ENCODE measurements around the gene ANP32E. TPM values are rescaled to one million over a fixed set of nuclear protein-coding genes. Genes with fewer than 3 reads are reported as not detected.

Gene ANP32E
- total and polyA plus RNA-seq, 9 of the 15 experiments (the other 6 are each of a cell fraction or from before 2014, with no cell fraction given): 60.4 to 197 (median 104) TPM

- peak; percentile 46; the same call in 1 of the 2 replicates for TF ChIP-seq TOE1 (IDR thresholded peaks at IDR 0.05; ENCODE audit: borderline replicate concordance)
- TF ChIP-seq TOE1 (CRISPR knock-in tag; IDR thresholded peaks at IDR 0.05; ENCODE audit: borderline replicate concordance, low read depth): no peak
- peak; percentile 56; the same call in 1 of the 2 replicates for TF ChIP-seq SMAD4 (CRISPR knock-in tag; conservative IDR thresholded peaks at IDR 0.05)
- no peak for TF ChIP-seq EP300 (IDR thresholded peaks at IDR 0.05; ENCODE audit: low read length)
- no peak for TF ChIP-seq ZNF316 (IDR thresholded peaks at IDR 0.05)
- TF ChIP-seq RBBP5 (IDR thresholded peaks at IDR 0.05; ENCODE audit: borderline replicate concordance, insufficient read depth, low read length, poor library complexity, severe bottlenecking): peak; percentile 71
- no peak for TF ChIP-seq PRPF4 (IDR thresholded peaks at IDR 0.05; ENCODE audit: insufficient read depth, low read depth, low read length, poor library complexity, severe bottlenecking)
- no peak for TF ChIP-seq HMG20A (CRISPR knock-in tag; conservative IDR thresholded peaks at IDR 0.05)
- TF ChIP-seq WHSC1 (IDR thresholded peaks at IDR 0.05; ENCODE audit: low read length): no peak
- TF ChIP-seq, protein P1, sequence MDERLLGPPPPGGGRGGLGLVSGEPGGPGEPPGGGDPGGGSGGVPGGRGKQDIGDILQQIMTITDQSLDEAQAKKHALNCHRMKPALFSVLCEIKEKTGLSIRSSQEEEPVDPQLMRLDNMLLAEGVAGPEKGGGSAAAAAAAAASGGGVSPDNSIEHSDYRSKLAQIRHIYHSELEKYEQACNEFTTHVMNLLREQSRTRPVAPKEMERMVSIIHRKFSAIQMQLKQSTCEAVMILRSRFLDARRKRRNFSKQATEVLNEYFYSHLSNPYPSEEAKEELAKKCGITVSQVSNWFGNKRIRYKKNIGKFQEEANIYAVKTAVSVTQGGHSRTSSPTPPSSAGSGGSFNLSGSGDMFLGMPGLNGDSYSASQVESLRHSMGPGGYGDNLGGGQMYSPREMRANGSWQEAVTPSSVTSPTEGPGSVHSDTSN (CRISPR knock-in tag; IDR thresholded peaks at IDR 0.05; ENCODE audit: low read depth): no peak
- TF ChIP-seq, protein P1 (tag; conservative IDR thresholded peaks at IDR 0.05; ENCODE audit: low read depth): no peak
- TF ChIP-seq U2AF2 (optimal IDR thresholded peaks at IDR 0.05; ENCODE audit: low read depth, low read length): no peak
- no peak for TF ChIP-seq CCNT2 (IDR thresholded peaks at IDR 0.05; ENCODE audit: borderline replicate concordance, extremely low read depth, insufficient read length, low read depth, low read length)
- no peak for TF ChIP-seq GTF3C2 (IDR thresholded peaks at IDR 0.05; ENCODE audit: borderline replicate concordance, extremely low read depth, insufficient read length)
- TF ChIP-seq NFRKB (IDR thresholded peaks at IDR 0.05; ENCODE audit: low read depth): no peak
- no peak for TF ChIP-seq RFX1 (IDR thresholded peaks at IDR 0.05)
- peak; percentile 41 for TF ChIP-seq MEIS2 (IDR thresholded peaks at IDR 0.05; ENCODE audit: partially characterized antibody)
- TF ChIP-seq NR4A1 (CRISPR knock-in tag; IDR thresholded peaks at IDR 0.05): no peak
- TF ChIP-seq NR4A1 (tag; IDR thresholded peaks at IDR 0.05): no peak
- TF ChIP-seq, protein P2, sequence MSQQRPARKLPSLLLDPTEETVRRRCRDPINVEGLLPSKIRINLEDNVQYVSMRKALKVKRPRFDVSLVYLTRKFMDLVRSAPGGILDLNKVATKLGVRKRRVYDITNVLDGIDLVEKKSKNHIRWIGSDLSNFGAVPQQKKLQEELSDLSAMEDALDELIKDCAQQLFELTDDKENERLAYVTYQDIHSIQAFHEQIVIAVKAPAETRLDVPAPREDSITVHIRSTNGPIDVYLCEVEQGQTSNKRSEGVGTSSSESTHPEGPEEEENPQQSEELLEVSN (IDR thresholded peaks at IDR 0.05; ENCODE audit: borderline replicate concordance in 1 of 2, extremely low read depth in 1 of 2, insufficient read depth in 1 of 2, insufficient read length in 1 of 2, low read depth in 1 of 2, low read length in 1 of 2, poor library complexity in 1 of 2, severe bottlenecking in 1 of 2): peak; percentile 51 to 77
- no peak for TF ChIP-seq SLC30A9 (CRISPR knock-in tag; IDR thresholded peaks at IDR 0.05)
Observed at GRCh38 chr1:150234566-150235293, 1.2 kb downstream of the ANP32E start (continued).

Measured in K562 (cell line).